Forelimb muscle (tissue), 1 donor: ENCODE data around the gene GLS2. TPM values are rescaled to one million over a fixed set of nuclear protein-coding genes. Genes with fewer than 3 reads are reported as not detected.
"Not testable (repeated sequence)": the region's sequence is repeated elsewhere in the genome, so short reads cannot be mapped to it uniquely, and the experiment has no call there.

Experiments
- DNase-seq: peaks from one replicate; pipeline ENCODE4 v3.0.0-alpha.2; 2013; ENCODE audit warnings: low read depth
- polyA plus RNA-seq: library from polyadenylated mRNA; unstranded; fragments of 120-200 nt; gene quantifications from one replicate; pipeline ENCODE4 v1.2.1, GENCODE V29; 2013; ENCODE audit not compliant: insufficient read length

The GLS2 gene
- polyA plus RNA-seq, 1 donor = 0.85 TPM

- not testable (repeated sequence) for DNase-seq
Measured at GRCh38 chr12:56493409-56494105, 5.6 kb upstream of the GLS2 start.

- no peak for DNase-seq
Measured at GRCh38 chr12:56490360-56490759, 2.4 kb upstream of the GLS2 start.

- DNase-seq = no peak
Measured at GRCh38 chr12:56487448-56488040, 417 bp downstream of the GLS2 start.

GRCh38 chr12:56486694-56487093 is 1.3 kb downstream of the GLS2 start:
- no peak for DNase-seq

- DNase-seq = no peak
Measured at GRCh38 chr12:56484566-56484965, 3.4 kb downstream of the GLS2 start.

- DNase-seq = no peak
Measured at GRCh38 chr12:56479625-56480024, 8.3 kb downstream of the GLS2 start.

- DNase-seq = no peak
Measured at GRCh38 chr12:56477521-56478225, 10.3 kb downstream of the GLS2 start.

GRCh38 chr12:56476972-56477432 is 11.0 kb downstream of the GLS2 start:
- no peak for DNase-seq

GRCh38 chr12:56476143-56476542 is 11.8 kb downstream of the GLS2 start:
- DNase-seq = no peak

GRCh38 chr12:56474389-56474788 is 13.6 kb downstream of the GLS2 start:
- DNase-seq = no peak

GRCh38 chr12:56469007-56469930 is 18.7 kb downstream of the GLS2 start:
- DNase-seq = no peak

- peak; percentile 82 for DNase-seq
Measured at GRCh38 chr12:56468216-56469006, 19.6 kb downstream of the GLS2 start, which contains the start of gene SPRYD4. SPRYD4 (plus strand) TSS chr12:56468578; CDS start chr12:56468592, 14 bp downstream.

- no peak for DNase-seq
Measured at GRCh38 chr12:56462565-56462964, 25.4 kb downstream of the GLS2 start.

- DNase-seq = no peak
Measured at GRCh38 chr12:56461235-56462159, 26.5 kb downstream of the GLS2 start.

- DNase-seq = no peak
Measured at GRCh38 chr12:56457817-56458216, 30.1 kb downstream of the GLS2 start.

- no peak for DNase-seq
Measured at GRCh38 chr12:56454557-56454956, 33.4 kb downstream of the GLS2 start, which contains the start of gene MIP. MIP (minus strand) TSS chr12:56454657; CDS start chr12:56454613, 44 bp downstream.

GRCh38 chr12:56451147-56451546 is 36.8 kb downstream of the GLS2 start:
- DNase-seq = no peak

GRCh38 chr12:56450241-56450640 is 37.7 kb downstream of the GLS2 start:
- DNase-seq = no peak

GRCh38 chr12:56449622-56449984 is 38.4 kb downstream of the GLS2 start:
- no peak for DNase-seq
